OCI-LY7 (cell line): ENCODE results near the gene LAMA1.

ENCODE experiments used
- EZH2phosphoT487 ChIP-seq: fragments of 200-600 bp; sonication (generic); IDR thresholded peaks from 2 replicates; pipeline ENCODE4 v1.6.1; 2018; ENCODE audit warnings: low read depth, borderline replicate concordance, mild to moderate bottlenecking, mixed run types, antibody characterized with exemption, low read length, moderate library complexity, mixed read lengths
- TF ChIP-seq, protein P1 (sequence below): fragments of 200-600 bp; sonication (generic); conservative IDR thresholded peaks from 2 replicates; pipeline ENCODE4 v1.5.1; 2014; ENCODE audit warnings: mild to moderate bottlenecking, antibody characterized with exemption, low read length, moderate library complexity, mixed read lengths

DNA sequence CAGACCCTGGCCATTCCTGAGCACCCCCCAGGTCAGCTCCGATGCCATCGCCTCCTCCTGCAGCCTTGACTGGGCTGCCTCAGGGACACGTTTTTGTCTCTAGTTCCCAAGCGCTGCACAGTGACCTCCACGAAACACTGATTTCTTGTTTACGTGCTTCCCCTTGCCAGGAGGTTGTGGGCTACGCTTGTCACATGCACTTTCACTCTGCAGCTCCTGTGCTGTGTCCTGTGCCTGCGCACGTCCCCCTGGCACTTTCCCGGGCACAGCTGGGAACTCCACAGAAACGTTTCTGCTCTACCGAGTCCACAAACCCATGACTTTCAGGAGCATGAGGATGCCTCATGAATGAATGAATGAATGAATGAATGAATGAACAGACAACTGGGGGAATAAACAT is 160.6 kb downstream of the LAMA1 start:
- TF ChIP-seq, protein P1, sequence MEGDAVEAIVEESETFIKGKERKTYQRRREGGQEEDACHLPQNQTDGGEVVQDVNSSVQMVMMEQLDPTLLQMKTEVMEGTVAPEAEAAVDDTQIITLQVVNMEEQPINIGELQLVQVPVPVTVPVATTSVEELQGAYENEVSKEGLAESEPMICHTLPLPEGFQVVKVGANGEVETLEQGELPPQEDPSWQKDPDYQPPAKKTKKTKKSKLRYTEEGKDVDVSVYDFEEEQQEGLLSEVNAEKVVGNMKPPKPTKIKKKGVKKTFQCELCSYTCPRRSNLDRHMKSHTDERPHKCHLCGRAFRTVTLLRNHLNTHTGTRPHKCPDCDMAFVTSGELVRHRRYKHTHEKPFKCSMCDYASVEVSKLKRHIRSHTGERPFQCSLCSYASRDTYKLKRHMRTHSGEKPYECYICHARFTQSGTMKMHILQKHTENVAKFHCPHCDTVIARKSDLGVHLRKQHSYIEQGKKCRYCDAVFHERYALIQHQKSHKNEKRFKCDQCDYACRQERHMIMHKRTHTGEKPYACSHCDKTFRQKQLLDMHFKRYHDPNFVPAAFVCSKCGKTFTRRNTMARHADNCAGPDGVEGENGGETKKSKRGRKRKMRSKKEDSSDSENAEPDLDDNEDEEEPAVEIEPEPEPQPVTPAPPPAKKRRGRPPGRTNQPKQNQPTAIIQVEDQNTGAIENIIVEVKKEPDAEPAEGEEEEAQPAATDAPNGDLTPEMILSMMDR: no peak
- no peak for TF ChIP-seq EZH2phosphoT487
